Nephron progenitor cell (in vitro differentiated cells): ENCODE results near the gene PTGIS.

Experiments used
- DNase-seq: peaks from one replicate; pipeline ENCODE4 v3.0.0; 2021
- H3K27ac Mint-ChIP-seq: 2 replicates; pipeline ENCODE4 v1.8.0; 2021; ENCODE audit warnings: mild to moderate bottlenecking, moderate library complexity, mixed read lengths
- H3K27me3 Mint-ChIP-seq: 2 replicates; pipeline ENCODE4 v1.8.0; 2021; ENCODE audit warnings: mild to moderate bottlenecking, low read depth, mixed read lengths; ENCODE audit not compliant: poor library complexity
- H3K36me3 Mint-ChIP-seq: 2 replicates; pipeline ENCODE4 v1.8.0; 2021; ENCODE audit warnings: low read depth, mixed read lengths
- H3K4me1 Mint-ChIP-seq: 2 replicates; pipeline ENCODE4 v1.8.0; 2021; ENCODE audit warnings: mixed read lengths
- H3K4me3 Mint-ChIP-seq: 2 replicates; pipeline ENCODE4 v1.8.0; 2021; ENCODE audit warnings: mild to moderate bottlenecking, moderate library complexity, mixed read lengths
- H3K9me3 Mint-ChIP-seq: 2 replicates; pipeline ENCODE4 v1.8.0; 2021; ENCODE audit warnings: mild to moderate bottlenecking, moderate library complexity, mixed read lengths
- TF ChIP-seq, protein P1 (sequence below): fragments of 200-600 bp; sonication (generic); IDR thresholded peaks from 2 replicates; pipeline ENCODE4 v1.5.0; 2021; ENCODE audit warnings: antibody characterized with exemption

The PTGIS gene

DNA sequence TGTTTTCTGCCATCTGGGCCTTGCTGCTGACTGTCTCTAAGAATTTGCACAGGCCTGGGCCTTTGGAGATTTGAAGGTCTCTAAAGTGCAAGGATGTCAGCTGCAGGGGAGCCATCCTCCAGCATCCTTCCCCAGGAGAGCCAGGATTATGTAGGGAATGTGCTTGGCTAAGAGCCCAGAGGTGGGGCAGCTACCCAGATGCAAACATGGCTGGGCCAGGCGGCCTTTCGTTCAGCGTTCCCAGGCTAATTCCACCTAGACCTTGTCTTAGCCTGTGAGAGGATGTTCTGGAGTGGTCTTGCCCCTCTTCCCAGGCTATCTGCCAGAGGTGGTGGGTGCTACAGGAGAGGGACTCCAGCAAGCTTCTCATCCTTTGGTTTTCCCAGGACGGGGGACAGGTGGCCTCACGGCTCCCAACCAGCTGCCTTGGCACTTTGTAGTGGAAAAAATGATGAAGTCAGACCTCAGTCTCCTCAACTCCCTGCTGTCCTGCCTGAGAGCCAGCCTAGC, 7.7 kb upstream of the PTGIS start:
- H3K9me3 Mint-ChIP-seq, result peaks cover 11% of the 10 kb centered on the region
- no peak overlapping the region for H3K27ac Mint-ChIP-seq
- DNase-seq, result no peak
- peaks cover 25% of the 10 kb centered on the region for H3K4me1 Mint-ChIP-seq
- TF ChIP-seq, protein P1, sequence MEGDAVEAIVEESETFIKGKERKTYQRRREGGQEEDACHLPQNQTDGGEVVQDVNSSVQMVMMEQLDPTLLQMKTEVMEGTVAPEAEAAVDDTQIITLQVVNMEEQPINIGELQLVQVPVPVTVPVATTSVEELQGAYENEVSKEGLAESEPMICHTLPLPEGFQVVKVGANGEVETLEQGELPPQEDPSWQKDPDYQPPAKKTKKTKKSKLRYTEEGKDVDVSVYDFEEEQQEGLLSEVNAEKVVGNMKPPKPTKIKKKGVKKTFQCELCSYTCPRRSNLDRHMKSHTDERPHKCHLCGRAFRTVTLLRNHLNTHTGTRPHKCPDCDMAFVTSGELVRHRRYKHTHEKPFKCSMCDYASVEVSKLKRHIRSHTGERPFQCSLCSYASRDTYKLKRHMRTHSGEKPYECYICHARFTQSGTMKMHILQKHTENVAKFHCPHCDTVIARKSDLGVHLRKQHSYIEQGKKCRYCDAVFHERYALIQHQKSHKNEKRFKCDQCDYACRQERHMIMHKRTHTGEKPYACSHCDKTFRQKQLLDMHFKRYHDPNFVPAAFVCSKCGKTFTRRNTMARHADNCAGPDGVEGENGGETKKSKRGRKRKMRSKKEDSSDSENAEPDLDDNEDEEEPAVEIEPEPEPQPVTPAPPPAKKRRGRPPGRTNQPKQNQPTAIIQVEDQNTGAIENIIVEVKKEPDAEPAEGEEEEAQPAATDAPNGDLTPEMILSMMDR, result no peak
- H3K27me3 Mint-ChIP-seq, result peaks cover 26% of the 10 kb centered on the region
- no peak overlapping the region for H3K4me3 Mint-ChIP-seq
- H3K36me3 Mint-ChIP-seq, result no peaks in the 10 kb centered on the region

DNA sequence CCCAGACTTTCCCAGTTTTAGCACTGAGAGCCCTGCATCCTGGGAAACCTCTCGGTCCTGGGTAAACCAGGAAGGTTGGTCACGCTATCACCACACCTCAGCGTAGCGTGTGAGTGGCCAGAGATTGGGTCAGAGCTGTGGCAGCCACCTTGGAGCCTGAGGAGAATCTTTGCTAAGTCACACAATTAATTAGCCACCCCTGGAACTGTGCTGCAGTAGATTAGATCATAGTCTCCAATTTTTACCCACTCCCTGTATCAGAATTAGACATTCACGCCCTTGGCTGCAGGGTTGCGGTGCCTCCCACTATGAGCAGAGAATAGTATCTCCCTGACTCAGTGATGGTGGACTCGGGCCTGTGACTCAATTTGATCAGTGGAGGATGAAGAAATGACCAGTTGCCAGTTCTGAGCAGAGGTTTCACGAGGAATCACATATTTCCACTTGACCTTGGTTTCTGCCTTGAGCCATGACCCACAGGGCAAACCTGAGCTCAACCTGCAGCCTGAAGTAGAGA, 6.0 kb upstream of the PTGIS start:
- peaks cover 22% of the 10 kb centered on the region for H3K4me1 Mint-ChIP-seq
- H3K36me3 Mint-ChIP-seq, result no peaks in the 10 kb centered on the region
- TF ChIP-seq, protein P1, result no peak
- no peak for DNase-seq
- no peak overlapping the region for H3K4me3 Mint-ChIP-seq
- peaks cover 11% of the 10 kb centered on the region for H3K9me3 Mint-ChIP-seq
- peaks cover 29% of the 10 kb centered on the region for H3K27me3 Mint-ChIP-seq
- H3K27ac Mint-ChIP-seq, result no peak overlapping the region

DNA sequence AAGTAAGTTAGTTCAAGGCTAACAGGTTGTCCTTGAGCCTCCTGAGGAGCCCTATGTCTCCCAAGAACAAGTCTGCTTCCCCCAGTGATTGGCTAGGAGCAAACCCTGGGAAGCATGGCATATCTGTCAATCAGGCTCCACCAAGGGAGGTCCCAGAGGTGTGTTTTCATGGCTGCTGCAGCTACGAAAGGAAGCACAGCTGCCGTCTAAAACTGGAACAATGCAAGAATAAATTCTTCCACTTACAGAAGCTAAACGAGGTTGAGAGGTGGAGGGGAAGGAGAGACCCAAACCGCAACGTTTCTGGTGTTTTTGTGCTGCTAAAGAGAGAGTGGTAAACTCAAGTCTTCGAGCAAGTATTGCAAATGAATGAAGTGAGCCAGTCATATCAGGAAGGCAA, 4.9 kb upstream of the PTGIS start:
- H3K27me3 Mint-ChIP-seq, result peaks cover 26% of the 10 kb centered on the region
- no peak overlapping the region for H3K27ac Mint-ChIP-seq
- H3K36me3 Mint-ChIP-seq, result no peaks in the 10 kb centered on the region
- no peak overlapping the region for H3K4me3 Mint-ChIP-seq
- DNase-seq, result no peak
- peaks cover 28% of the 10 kb centered on the region for H3K4me1 Mint-ChIP-seq
- peaks cover 11% of the 10 kb centered on the region for H3K9me3 Mint-ChIP-seq
- TF ChIP-seq, protein P1, result no peak

DNA sequence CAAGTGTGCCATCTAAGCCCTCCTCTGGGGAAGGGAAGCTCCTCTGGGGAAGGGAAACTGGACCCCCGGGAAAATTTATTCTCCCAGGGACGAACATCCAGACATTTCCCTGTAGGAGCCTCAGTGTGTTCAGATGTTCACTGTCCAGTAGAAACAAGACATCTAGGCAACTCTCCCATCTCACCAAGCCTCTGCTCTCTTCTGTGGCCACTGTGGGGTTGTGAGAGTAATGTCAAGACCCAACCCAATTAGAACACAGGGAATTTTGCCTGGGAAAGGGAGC, 3.6 kb upstream of the PTGIS start:
- DNase-seq, result no peak
- H3K9me3 Mint-ChIP-seq, result peaks cover 6% of the 10 kb centered on the region
- no peaks in the 10 kb centered on the region for H3K36me3 Mint-ChIP-seq
- TF ChIP-seq, protein P1, result no peak
- H3K27me3 Mint-ChIP-seq, result peaks cover 18% of the 10 kb centered on the region
- no peak overlapping the region for H3K4me3 Mint-ChIP-seq
- peaks cover 36% of the 10 kb centered on the region for H3K4me1 Mint-ChIP-seq
- H3K27ac Mint-ChIP-seq, result no peak overlapping the region

DNA sequence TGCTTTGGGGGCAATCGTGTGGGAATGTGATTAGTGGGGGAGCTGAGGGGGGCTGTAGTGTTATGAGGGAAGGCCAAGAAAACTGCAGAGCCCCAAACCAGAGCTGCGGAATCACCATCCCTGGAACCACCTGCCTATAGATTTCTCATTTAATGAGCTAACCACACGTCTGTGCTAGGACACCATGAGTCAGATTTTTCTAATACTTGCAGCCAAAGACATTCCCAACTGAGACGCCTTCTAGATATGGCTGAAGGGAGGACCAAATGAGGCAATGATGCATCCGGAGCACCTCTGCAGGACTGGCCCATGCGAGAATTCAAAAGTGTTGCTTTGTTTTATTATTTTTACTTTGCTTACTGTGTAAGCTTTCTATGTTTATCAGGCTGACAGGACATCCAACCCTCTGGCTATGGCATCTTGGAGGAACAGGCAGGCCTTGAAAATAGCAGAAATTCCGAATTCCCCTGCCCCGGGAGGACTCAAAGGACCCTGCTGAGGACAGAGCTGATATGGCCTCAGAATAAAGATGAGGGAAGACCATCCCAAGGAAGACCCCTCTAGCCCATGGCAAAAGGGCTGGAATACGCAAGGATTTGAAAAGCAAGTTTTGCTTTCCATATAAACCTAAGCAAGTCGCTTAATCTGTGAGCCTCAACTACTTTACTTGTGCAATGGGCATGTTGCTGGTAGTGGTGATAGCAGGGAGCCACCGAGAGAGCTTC, 3.1 kb upstream of the PTGIS start:
- H3K36me3 Mint-ChIP-seq, result no peaks in the 10 kb centered on the region
- TF ChIP-seq, protein P1, result no peak
- no peak overlapping the region for H3K27ac Mint-ChIP-seq
- H3K4me3 Mint-ChIP-seq, result no peak overlapping the region
- DNase-seq, result no peak
- peaks cover 1% of the 10 kb centered on the region for H3K9me3 Mint-ChIP-seq
- H3K4me1 Mint-ChIP-seq, result peaks cover 41% of the 10 kb centered on the region
- peaks cover 16% of the 10 kb centered on the region for H3K27me3 Mint-ChIP-seq
